ENCODE results near the gene ARHGEF19.

The ARHGEF19 gene

GRCh38 chr1:16213013-16213412 is 561 bp upstream of the ARHGEF19 start:
- no peak for TF ChIP-seq CSDC2 (CRISPR knock-in tag; IDR thresholded peaks at IDR 0.05)
- no peak for TF ChIP-seq ZC3H10 (CRISPR knock-in tag; IDR thresholded peaks at IDR 0.05)
- TF ChIP-seq POU6F1 (CRISPR knock-in tag; IDR thresholded peaks at IDR 0.05; ENCODE audit: borderline replicate concordance, low read depth), result no peak
- no peak for TF ChIP-seq OSR1 (CRISPR knock-in tag; IDR thresholded peaks at IDR 0.05)
- TF ChIP-seq SNAI2 (CRISPR knock-in tag; IDR thresholded peaks at IDR 0.05), result no peak
- TF ChIP-seq ZFP30 (CRISPR knock-in tag; IDR thresholded peaks at IDR 0.05), result no peak
- TF ChIP-seq ARNTL (CRISPR knock-in tag; IDR thresholded peaks at IDR 0.05; ENCODE audit: borderline replicate concordance, low read depth), result no peak
- no peak for TF ChIP-seq CREB5 (CRISPR knock-in tag; IDR thresholded peaks at IDR 0.05; ENCODE audit: low read depth)
- TF ChIP-seq ESRRG (CRISPR knock-in tag; IDR thresholded peaks at IDR 0.05), result no peak
- TF ChIP-seq PPARA (CRISPR knock-in tag; IDR thresholded peaks at IDR 0.05; ENCODE audit: borderline replicate concordance), result no peak
- TF ChIP-seq PATZ1 (CRISPR knock-in tag; IDR thresholded peaks at IDR 0.05; ENCODE audit: borderline replicate concordance), result no peak
- no peak for TF ChIP-seq GLIS3 (CRISPR knock-in tag; IDR thresholded peaks at IDR 0.05)
- no peak for TF ChIP-seq BACH2 (CRISPR knock-in tag; IDR thresholded peaks at IDR 0.05; ENCODE audit: borderline replicate concordance)
- TF ChIP-seq ISL1 (CRISPR knock-in tag; IDR thresholded peaks at IDR 0.05), result no peak
- no peak for TF ChIP-seq ZNF70 (CRISPR knock-in tag; IDR thresholded peaks at IDR 0.05)
- no peak for TF ChIP-seq RARB (CRISPR knock-in tag; IDR thresholded peaks at IDR 0.05)
- no peak for ATAC-seq

GRCh38 chr1:16211824-16212223 is 628 bp downstream of the ARHGEF19 start:
- TF ChIP-seq TOX (CRISPR knock-in tag; IDR thresholded peaks at IDR 0.05; ENCODE audit: borderline replicate concordance) (no peak), ZNF70 (CRISPR knock-in tag; IDR thresholded peaks at IDR 0.05) (no peak), ZNF8 (CRISPR knock-in tag; IDR thresholded peaks at IDR 0.05) (no peak), ISL1 (CRISPR knock-in tag; IDR thresholded peaks at IDR 0.05) (no peak), OSR1 (CRISPR knock-in tag; IDR thresholded peaks at IDR 0.05) (no peak), ARNTL (CRISPR knock-in tag; IDR thresholded peaks at IDR 0.05; ENCODE audit: borderline replicate concordance, low read depth) (no peak), SNAI2 (CRISPR knock-in tag; IDR thresholded peaks at IDR 0.05) (no peak), CREB5 (CRISPR knock-in tag; IDR thresholded peaks at IDR 0.05; ENCODE audit: low read depth) (no peak), POU6F1 (CRISPR knock-in tag; IDR thresholded peaks at IDR 0.05; ENCODE audit: borderline replicate concordance, low read depth) (no peak)
- no peak for ATAC-seq

- no peak for ATAC-seq
- TF ChIP-seq TOX (CRISPR knock-in tag; IDR thresholded peaks at IDR 0.05; ENCODE audit: borderline replicate concordance) (no peak), ISL1 (CRISPR knock-in tag; IDR thresholded peaks at IDR 0.05) (no peak), CSRNP3 (CRISPR knock-in tag; IDR thresholded peaks at IDR 0.05) (no peak), TSHZ2 (CRISPR knock-in tag; IDR thresholded peaks at IDR 0.05) (no peak), GLIS3 (CRISPR knock-in tag; IDR thresholded peaks at IDR 0.05) (no peak), ZNF8 (CRISPR knock-in tag; IDR thresholded peaks at IDR 0.05) (no peak), BACH2 (CRISPR knock-in tag; IDR thresholded peaks at IDR 0.05; ENCODE audit: borderline replicate concordance) (no peak), POU6F1 (CRISPR knock-in tag; IDR thresholded peaks at IDR 0.05; ENCODE audit: borderline replicate concordance, low read depth) (no peak), SNAI2 (CRISPR knock-in tag; IDR thresholded peaks at IDR 0.05) (no peak), CREB5 (CRISPR knock-in tag; IDR thresholded peaks at IDR 0.05; ENCODE audit: low read depth) (no peak), ZFP30 (CRISPR knock-in tag; IDR thresholded peaks at IDR 0.05) (no peak), TCF4 (CRISPR knock-in tag; IDR thresholded peaks at IDR 0.05; ENCODE audit: borderline replicate concordance) (no peak), CSDC2 (CRISPR knock-in tag; IDR thresholded peaks at IDR 0.05) (no peak)
Measured at GRCh38 chr1:16210581-16210980, 1.9 kb downstream of the ARHGEF19 start.
